Measurements from ENCODE around the gene ST6GALNAC5. TPM values are rescaled to one million over a fixed set of nuclear protein-coding genes. Genes with fewer than 3 reads are reported as not detected.

Gene ST6GALNAC5
- total RNA-seq, 1 donor from 2014 or later: 23.1 TPM

- TF ChIP-seq CTCF (IDR thresholded peaks at IDR 0.05): no peak
- DNase-seq: no peak
- no peaks in the 10 kb centered on the region for H3K36me3 ChIP-seq
- H3K27ac ChIP-seq: no peak overlapping the region
- H3K4me1 ChIP-seq: no peaks in the 10 kb centered on the region
- H3K4me3 ChIP-seq: no peak overlapping the region
- no peaks in the 10 kb centered on the region for H3K9me3 ChIP-seq
- H3K27me3 ChIP-seq: no peaks in the 10 kb centered on the region
- no peak for ATAC-seq
- intact Hi-C loops (cut with DNase I): no loop called here
These were observed 163.3 kb downstream of the ST6GALNAC5 start for GRCh38 chr1:77030401-77031105.

GRCh38 chr1:77031106-77031662 is 163.9 kb downstream of the ST6GALNAC5 start:
- H3K27ac ChIP-seq: no peak overlapping the region
- no peak overlapping the region for H3K4me3 ChIP-seq
- H3K36me3 ChIP-seq: no peaks in the 10 kb centered on the region
- no peaks in the 10 kb centered on the region for H3K9me3 ChIP-seq
- H3K4me1 ChIP-seq: no peaks in the 10 kb centered on the region
- no peaks in the 10 kb centered on the region for H3K27me3 ChIP-seq
- intact Hi-C loops (cut with DNase I): no loop called here
- no peak for TF ChIP-seq CTCF (IDR thresholded peaks at IDR 0.05)
- DNase-seq: no peak
- no peak for ATAC-seq

- DNase-seq: no peak
- intact Hi-C loops (cut with DNase I): no loop called here
- no peaks in the 10 kb centered on the region for H3K36me3 ChIP-seq
These were observed 169.3 kb downstream of the ST6GALNAC5 start for GRCh38 chr1:77036560-77036959.

GRCh38 chr1:77037038-77037437 is 169.8 kb downstream of the ST6GALNAC5 start:
- no peak for TF ChIP-seq CTCF (IDR thresholded peaks at IDR 0.05)

More at GRCh38 chr1:77036560-77036959, 169.3 kb downstream of the ST6GALNAC5 start:
- Histone ChIP-seq H3K4me3 (no peak overlapping the region), H3K9me3 (no peaks in the 10 kb centered on the region), H3K27me3 (no peaks in the 10 kb centered on the region), H3K27ac (no peak overlapping the region), H3K4me1 (no peaks in the 10 kb centered on the region)
- ATAC-seq: no peak
- no peak for TF ChIP-seq CTCF (IDR thresholded peaks at IDR 0.05)

GRCh38 chr1:77038000-77038399 is 170.7 kb downstream of the ST6GALNAC5 start:
- Histone ChIP-seq H3K9me3 (no peaks in the 10 kb centered on the region), H3K27me3 (no peaks in the 10 kb centered on the region), H3K4me1 (no peaks in the 10 kb centered on the region), H3K27ac (no peak overlapping the region), H3K4me3 (no peak overlapping the region), H3K36me3 (no peaks in the 10 kb centered on the region)
- DNase-seq (no peak), ATAC-seq (no peak)
- TF ChIP-seq CTCF (IDR thresholded peaks at IDR 0.05): no peak
- intact Hi-C loops (cut with DNase I): no loop called here

More at GRCh38 chr1:77037038-77037437, 169.8 kb downstream of the ST6GALNAC5 start:
- H3K27ac ChIP-seq: no peak overlapping the region
- H3K9me3 ChIP-seq: no peaks in the 10 kb centered on the region
- ATAC-seq (no peak), DNase-seq (no peak)
- intact Hi-C loops (cut with DNase I): no loop called here
- no peaks in the 10 kb centered on the region for H3K4me1 ChIP-seq
- H3K4me3 ChIP-seq: no peak overlapping the region
- H3K27me3 ChIP-seq: no peaks in the 10 kb centered on the region
- H3K36me3 ChIP-seq: no peaks in the 10 kb centered on the region
